ENCODE data around the gene KCNH1.

- TF ChIP-seq POLR2A (IDR thresholded peaks at IDR 0.05; ENCODE audit: low read depth, low read length): no peak
- TF ChIP-seq CTCF (conservative IDR thresholded peaks at IDR 0.05; ENCODE audit: low read depth, low read length): no peak
- TF ChIP-seq USF2 (IDR thresholded peaks at IDR 0.05; ENCODE audit: low read depth, low read length): no peak
Measured at GRCh38 chr1:210727709-210728108, 406.2 kb downstream of the KCNH1 start.
